Measurements from ENCODE around the gene BCS1L.

BCS1L gene

DNA sequence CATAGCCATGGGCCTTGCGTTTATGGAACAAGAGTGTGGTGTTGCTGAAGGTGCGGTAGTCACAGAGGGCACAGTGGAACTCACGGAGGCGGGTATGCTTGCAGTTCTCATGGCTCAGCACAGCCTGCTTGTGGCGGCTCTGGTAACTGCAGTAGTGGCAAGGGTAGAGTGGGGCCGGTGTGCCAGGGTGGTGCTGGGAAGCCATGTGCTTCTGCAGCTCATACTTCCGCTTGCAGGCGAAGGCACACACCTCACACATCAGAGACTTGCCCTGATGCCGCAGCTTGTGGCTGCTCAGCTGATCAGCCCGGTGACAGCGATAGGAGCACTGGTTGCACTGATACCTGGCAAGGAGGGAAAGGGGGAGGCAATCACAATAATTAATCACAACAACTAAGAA lies 14.8 kb upstream of the BCS1L start:
- TF ChIP-seq TAF1 (IDR thresholded peaks at IDR 0.05; ENCODE audit: borderline replicate concordance, insufficient read depth, low read length) (no peak), REST (IDR thresholded peaks at IDR 0.05; ENCODE audit: insufficient read depth in 1 of 2, low read depth in 2 of 2, low read length in 2 of 2) (no peak), POLR2AphosphoS5 (IDR thresholded peaks at IDR 0.05; ENCODE audit: low read depth, low read length) (no peak), FOXP2 (optimal IDR thresholded peaks at IDR 0.05; ENCODE audit: borderline replicate concordance, extremely low read depth, extremely low read length, insufficient read depth) (no peak), SIN3A (IDR thresholded peaks at IDR 0.05; ENCODE audit: borderline replicate concordance, insufficient read depth, low read length) (no peak)

DNA sequence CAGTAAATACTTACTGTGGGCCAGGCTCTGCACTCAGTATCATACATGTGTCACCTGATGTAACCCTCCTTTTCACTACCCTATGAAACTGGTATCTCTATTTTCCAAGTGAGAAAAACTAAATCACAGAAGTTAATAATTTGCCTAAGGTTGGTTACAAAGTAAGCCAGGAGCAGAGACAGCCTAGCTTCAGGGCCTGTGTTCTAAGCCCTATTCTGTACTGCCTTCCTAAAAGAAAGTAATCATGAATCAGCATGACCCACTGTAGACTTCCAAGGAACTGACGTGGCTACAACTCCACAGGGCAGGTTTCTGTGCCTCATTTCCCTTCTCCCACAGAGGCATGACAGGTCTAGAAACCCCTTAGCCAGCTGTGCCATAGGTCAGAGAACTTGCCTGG lies 14.4 kb upstream of the BCS1L start:
- TF ChIP-seq SIN3A (IDR thresholded peaks at IDR 0.05; ENCODE audit: borderline replicate concordance, insufficient read depth, low read length) (no peak), REST (IDR thresholded peaks at IDR 0.05; ENCODE audit: insufficient read depth in 1 of 2, low read depth in 2 of 2, low read length in 2 of 2) (no peak), POLR2AphosphoS5 (IDR thresholded peaks at IDR 0.05; ENCODE audit: low read depth, low read length) (no peak), FOXP2 (optimal IDR thresholded peaks at IDR 0.05; ENCODE audit: borderline replicate concordance, extremely low read depth, extremely low read length, insufficient read depth) (no peak), TAF1 (IDR thresholded peaks at IDR 0.05; ENCODE audit: borderline replicate concordance, insufficient read depth, low read length) (no peak)

- no peak for TF ChIP-seq POLR2AphosphoS5 (IDR thresholded peaks at IDR 0.05; ENCODE audit: low read depth, low read length)
- no peak for TF ChIP-seq FOXP2 (optimal IDR thresholded peaks at IDR 0.05; ENCODE audit: borderline replicate concordance, extremely low read depth, extremely low read length, insufficient read depth)
- no peak for TF ChIP-seq TAF1 (IDR thresholded peaks at IDR 0.05; ENCODE audit: borderline replicate concordance, insufficient read depth, low read length)
- TF ChIP-seq REST (IDR thresholded peaks at IDR 0.05; ENCODE audit: insufficient read depth in 1 of 2, low read depth in 2 of 2, low read length in 2 of 2), result no peak
- TF ChIP-seq SIN3A (IDR thresholded peaks at IDR 0.05; ENCODE audit: borderline replicate concordance, insufficient read depth, low read length), result no peak
Measured at GRCh38 chr2:218648088-218648786, 11.2 kb upstream of the BCS1L start.

DNA sequence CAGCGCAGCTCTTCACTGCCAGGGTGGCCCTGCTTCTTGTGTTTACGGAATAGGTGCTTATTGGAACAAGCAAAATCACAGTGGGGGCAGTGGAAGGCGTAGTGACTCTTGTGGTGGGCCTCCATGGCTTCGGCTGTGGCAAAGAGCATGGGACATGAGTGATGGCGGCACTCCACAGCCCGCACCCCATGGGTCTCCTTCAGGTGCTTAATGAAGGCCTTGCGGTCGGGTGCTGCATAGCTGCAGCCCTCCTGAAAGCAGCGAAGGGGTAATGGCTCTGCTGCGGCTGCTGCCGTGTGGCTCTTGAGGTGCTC lies 10.7 kb upstream of the BCS1L start:
- TF ChIP-seq FOXP2 (optimal IDR thresholded peaks at IDR 0.05; ENCODE audit: borderline replicate concordance, extremely low read depth, extremely low read length, insufficient read depth), result no peak
- no peak for TF ChIP-seq SIN3A (IDR thresholded peaks at IDR 0.05; ENCODE audit: borderline replicate concordance, insufficient read depth, low read length)
- TF ChIP-seq POLR2AphosphoS5 (IDR thresholded peaks at IDR 0.05; ENCODE audit: low read depth, low read length), result no peak
- no peak for TF ChIP-seq TAF1 (IDR thresholded peaks at IDR 0.05; ENCODE audit: borderline replicate concordance, insufficient read depth, low read length)
- TF ChIP-seq REST (IDR thresholded peaks at IDR 0.05; ENCODE audit: insufficient read depth in 1 of 2, low read depth in 2 of 2, low read length in 2 of 2), result no peak
